PC-9 (cell line): ENCODE data around the gene PRUNE2.

Experiments used
- CTCF ChIP-seq: fragments of 200-600 bp; sonication (generic); conservative IDR thresholded peaks from 2 replicates; pipeline ENCODE4 v1.6.1; 2017; ENCODE audit warnings: mixed run types, antibody characterized with exemption, mild to moderate bottlenecking, moderate library complexity
- EZH2 ChIP-seq: fragments of 200-600 bp; sonication (generic); IDR thresholded peaks from 2 replicates; pipeline ENCODE4 v1.8.0; 2017; ENCODE audit warnings: antibody characterized with exemption, low read depth

DNA sequence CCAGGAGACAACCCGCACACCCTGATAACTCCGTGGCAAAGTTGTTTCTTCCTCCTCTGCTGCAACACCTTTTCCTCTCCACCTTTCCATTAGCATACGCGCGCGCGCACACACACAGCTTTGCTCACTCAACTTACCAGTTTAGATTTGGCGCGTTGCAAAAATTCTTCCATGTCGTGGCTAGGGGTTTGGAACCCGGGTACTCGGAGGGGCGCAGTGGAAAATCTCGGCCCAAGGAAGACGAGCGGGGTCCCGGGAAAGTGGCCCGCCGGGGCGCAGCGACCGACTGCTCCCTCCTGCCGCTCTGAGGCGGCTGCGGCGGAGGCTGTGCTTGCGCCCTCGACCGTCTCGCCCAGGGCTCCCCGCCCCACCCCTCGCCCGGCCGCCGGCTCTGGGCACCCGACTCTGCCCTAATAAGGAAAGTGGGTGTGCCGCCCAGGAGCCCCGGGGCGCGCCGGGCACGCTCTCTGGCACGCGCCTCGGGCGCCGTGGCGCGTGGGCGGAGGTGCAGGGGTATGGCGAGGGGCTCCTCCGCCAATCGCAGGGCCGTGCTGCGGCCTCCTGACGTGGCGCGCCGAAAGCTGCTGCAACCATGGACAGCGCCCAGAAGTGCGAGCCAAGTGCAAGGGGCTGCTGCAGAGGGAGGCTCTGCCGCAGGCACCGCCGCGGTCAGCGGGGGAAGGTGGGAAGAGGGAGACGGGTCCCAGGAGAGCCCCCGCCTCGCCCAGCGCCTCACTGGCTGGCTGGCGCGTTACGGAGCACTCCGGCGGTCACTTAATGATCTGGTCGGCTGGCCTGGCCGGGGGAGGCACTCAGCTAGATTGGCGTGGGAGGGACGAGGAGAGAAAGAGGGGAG is at the start of gene PRUNE2:
- TF ChIP-seq CTCF = no peak
- no peak for TF ChIP-seq EZH2
